A673 (cell line): ENCODE results near the gene PRKAR1A. TPM values are rescaled to one million over a fixed set of nuclear protein-coding genes. Genes with fewer than 3 reads are reported as not detected.
"Not testable (repeated sequence)": the region's sequence is repeated elsewhere in the genome, so short reads cannot be mapped to it uniquely, and the experiment has no call there.

Source experiments
- BruUV-seq: library from RNA; stranded (reverse); fragments of 400-500 nt; replicated peaks from 2 replicates; lab custom pipeline; 2021; lab: Mats Ljungman, UMichigan
- CTCF ChIA-PET: fragments of 300-600 bp; sonication (Branson Sonifier 250); formaldehyde crosslinking; loops from one replicate; lab custom pipeline; 2022; ENCODE audit warnings: antibody characterized with exemption; lab: Charles Lee
- POLR2A ChIA-PET: fragments of 300-600 bp; sonication (Branson Sonifier 250); formaldehyde crosslinking; loops from one replicate; lab custom pipeline; 2022; ENCODE audit warnings: antibody characterized with exemption; ENCODE audit not compliant: low non-redundant PET; lab: Charles Lee
- DNase-seq: peaks from one replicate; pipeline ENCODE4 v3.0.0-alpha.2; 2015; ENCODE audit warnings: low spot score
- H3K27ac ChIP-seq: fragments of 200-600 bp; sonication (generic); 2 replicates; pipeline ENCODE4 v1.5.1; 2016; ENCODE audit warnings: mixed run types, low read depth, mild to moderate bottlenecking, mixed read lengths, antibody characterized with exemption, low read length; ENCODE audit not compliant: poor library complexity, severe bottlenecking
- H3K27me3 ChIP-seq: fragments of 200-600 bp; sonication (generic); replicated peaks from 2 replicates; pipeline ENCODE4 v1.6.1; 2017; ENCODE audit warnings: mixed run types, low read depth, mild to moderate bottlenecking, mixed read lengths, antibody characterized with exemption, low read length; ENCODE audit not compliant: insufficient read depth, poor library complexity
- H3K36me3 ChIP-seq: fragments of 200-600 bp; sonication (generic); 2 replicates; pipeline ENCODE4 v1.6.1; 2016; ENCODE audit warnings: mixed run types, mild to moderate bottlenecking, mixed read lengths, antibody characterized with exemption, low read length; ENCODE audit not compliant: insufficient read depth, poor library complexity, severe bottlenecking
- H3K4me1 ChIP-seq: fragments of 200-600 bp; sonication (generic); 2 replicates; pipeline ENCODE4 v1.6.1; 2017; ENCODE audit warnings: mixed run types, mild to moderate bottlenecking, mixed read lengths, antibody characterized with exemption, low read length; ENCODE audit not compliant: insufficient read depth, poor library complexity, severe bottlenecking
- H3K4me3 ChIP-seq: fragments of 200-600 bp; sonication (generic); 2 replicates; pipeline ENCODE4 v1.5.1; 2016; ENCODE audit warnings: low read depth, mixed run types, mild to moderate bottlenecking, mixed read lengths, low read length; ENCODE audit not compliant: poor library complexity, severe bottlenecking
- H3K9me3 ChIP-seq: fragments of 200-600 bp; sonication (generic); 2 replicates; pipeline ENCODE4 v1.6.1; 2016; ENCODE audit warnings: mixed run types, low read depth, mild to moderate bottlenecking, mixed read lengths, antibody characterized with exemption, low read length; ENCODE audit not compliant: poor library complexity, severe bottlenecking
- EZH2 ChIP-seq: fragments of 200-600 bp; sonication (generic); IDR thresholded peaks from 2 replicates; pipeline ENCODE4 v1.6.1; 2017; ENCODE audit warnings: borderline replicate concordance, low read depth, mild to moderate bottlenecking, mixed read lengths, antibody characterized with exemption, low read length; ENCODE audit not compliant: poor library complexity, severe bottlenecking
- intact Hi-C: fragments of 100-400 bp; cut with micrococcal nuclease; formaldehyde crosslinking; loops from one replicate; pipeline ENCODE4 v1.10.0; 2022; ENCODE audit not compliant: unreplicated experiment
- total RNA-seq: library from RNA; stranded (reverse); gene quantifications from 2 replicates; pipeline ENCODE4 v1.2.3, GENCODE V29; 2021
- TF ChIP-seq, protein P1 (sequence below): fragments of 300-800, 200-600 bp; sonication (generic); conservative IDR thresholded peaks from 2 replicates; pipeline ENCODE4 v1.5.1; 2017; ENCODE audit warnings: low read depth, mild to moderate bottlenecking, antibody characterized with exemption, low read length, moderate library complexity, mixed read lengths

PRKAR1A gene
- total RNA-seq, 1 experiment from 2014 or later = 168 TPM

DNA sequence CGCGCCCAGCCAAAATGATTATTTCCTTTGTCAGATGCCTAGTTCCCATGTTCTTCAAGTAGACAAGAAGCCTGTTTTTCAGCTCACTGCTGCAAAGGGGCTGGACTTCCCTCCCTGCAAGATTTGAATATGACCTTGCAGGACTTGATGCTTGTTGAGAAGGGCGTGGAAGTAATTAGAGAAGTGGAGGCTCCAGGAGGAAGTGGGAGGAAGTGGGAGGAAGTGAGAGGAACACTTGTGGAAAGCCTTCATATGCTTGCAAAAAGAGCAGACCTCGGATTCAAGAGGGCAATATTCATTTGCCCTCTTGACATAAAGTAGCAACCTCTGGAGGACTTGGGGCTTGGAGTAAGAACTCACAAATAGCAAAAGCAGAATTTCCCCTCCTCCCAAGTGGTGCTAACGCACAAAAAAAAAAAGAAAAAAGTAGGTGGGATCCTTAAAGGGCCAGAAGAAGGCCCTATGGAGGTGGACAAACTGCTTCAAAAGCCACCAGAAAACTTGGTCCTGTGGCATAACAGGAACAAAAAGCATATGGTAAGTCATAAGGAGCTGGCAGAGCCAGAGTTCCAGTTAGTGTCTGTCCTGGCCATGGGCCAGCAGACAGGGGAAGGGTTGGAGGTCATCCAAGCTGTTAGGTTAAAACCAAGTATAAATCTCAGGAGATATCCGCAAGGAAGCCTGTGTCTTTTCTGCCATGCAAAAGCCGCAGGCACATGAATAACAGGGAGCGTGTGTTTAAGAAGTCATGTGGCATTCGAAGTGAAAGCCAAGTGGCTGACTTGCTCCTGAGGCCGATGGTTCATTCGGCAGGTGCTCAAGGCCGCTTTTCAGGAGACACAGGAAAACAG is 20.6 kb upstream of the PRKAR1A start:
- BruUV-seq = no TSS peak
- TF ChIP-seq, protein P1, sequence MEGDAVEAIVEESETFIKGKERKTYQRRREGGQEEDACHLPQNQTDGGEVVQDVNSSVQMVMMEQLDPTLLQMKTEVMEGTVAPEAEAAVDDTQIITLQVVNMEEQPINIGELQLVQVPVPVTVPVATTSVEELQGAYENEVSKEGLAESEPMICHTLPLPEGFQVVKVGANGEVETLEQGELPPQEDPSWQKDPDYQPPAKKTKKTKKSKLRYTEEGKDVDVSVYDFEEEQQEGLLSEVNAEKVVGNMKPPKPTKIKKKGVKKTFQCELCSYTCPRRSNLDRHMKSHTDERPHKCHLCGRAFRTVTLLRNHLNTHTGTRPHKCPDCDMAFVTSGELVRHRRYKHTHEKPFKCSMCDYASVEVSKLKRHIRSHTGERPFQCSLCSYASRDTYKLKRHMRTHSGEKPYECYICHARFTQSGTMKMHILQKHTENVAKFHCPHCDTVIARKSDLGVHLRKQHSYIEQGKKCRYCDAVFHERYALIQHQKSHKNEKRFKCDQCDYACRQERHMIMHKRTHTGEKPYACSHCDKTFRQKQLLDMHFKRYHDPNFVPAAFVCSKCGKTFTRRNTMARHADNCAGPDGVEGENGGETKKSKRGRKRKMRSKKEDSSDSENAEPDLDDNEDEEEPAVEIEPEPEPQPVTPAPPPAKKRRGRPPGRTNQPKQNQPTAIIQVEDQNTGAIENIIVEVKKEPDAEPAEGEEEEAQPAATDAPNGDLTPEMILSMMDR = no peak
- TF ChIP-seq EZH2 = no peak
- no peak for DNase-seq
- no peaks in the 10 kb centered on the region for H3K9me3 ChIP-seq
- H3K27me3 ChIP-seq = peaks cover 1% of the 10 kb centered on the region
- no peak overlapping the region for H3K4me3 ChIP-seq
- no peaks in the 10 kb centered on the region for H3K36me3 ChIP-seq
- CTCF ChIA-PET = no interaction called here
- no peaks in the 10 kb centered on the region for H3K4me1 ChIP-seq
- no peak overlapping the region for H3K27ac ChIP-seq
- POLR2A ChIA-PET = no interaction called here
- intact Hi-C loops = no loop called here

DNA sequence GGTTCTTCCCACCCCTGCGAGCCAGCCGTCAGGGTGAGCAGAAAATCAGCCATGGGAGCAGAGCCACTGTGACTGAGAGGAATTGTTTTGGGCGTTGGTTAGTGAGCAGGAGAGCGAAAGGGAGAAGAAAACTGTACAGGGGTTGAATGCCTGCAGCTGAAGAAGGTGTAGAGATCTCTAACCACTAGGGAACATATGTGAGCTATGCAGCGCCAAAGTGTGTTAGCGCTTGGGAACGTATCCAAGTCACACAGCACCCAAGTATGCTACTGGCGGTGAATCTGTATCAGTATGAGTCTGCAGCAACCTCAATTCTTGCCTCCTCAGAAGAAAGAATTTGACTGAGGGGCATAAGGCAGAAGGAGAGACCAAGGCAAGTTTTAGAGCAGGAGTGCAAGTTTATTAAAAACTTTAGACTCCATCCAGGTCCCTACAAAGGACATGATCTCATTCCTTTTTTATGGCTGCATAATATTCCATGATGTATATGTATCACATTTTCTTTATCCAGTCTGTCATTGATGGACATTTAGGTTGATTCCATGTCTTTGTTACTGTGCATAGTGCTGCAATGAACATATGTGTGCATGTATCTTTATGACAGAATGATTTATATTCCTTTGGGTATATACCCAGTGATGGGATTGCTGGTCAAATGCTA is 19.7 kb upstream of the PRKAR1A start:
- BruUV-seq, DNase-seq, POLR2A ChIA-PET, CTCF ChIA-PET, H3K9me3 ChIP-seq, H3K27ac ChIP-seq, H3K27me3 ChIP-seq, H3K4me3 ChIP-seq, H3K36me3 ChIP-seq, H3K4me1 ChIP-seq, intact Hi-C loops: not testable (repeated sequence)

- DNase-seq = no peak
- TF ChIP-seq EZH2 = no peak
- TF ChIP-seq, protein P1 = no peak
- intact Hi-C loops = no loop called here
- no TSS peak for BruUV-seq
- H3K4me1 ChIP-seq = no peaks in the 10 kb centered on the region
- H3K36me3 ChIP-seq = no peaks in the 10 kb centered on the region
- H3K27me3 ChIP-seq = no peaks in the 10 kb centered on the region
- H3K4me3 ChIP-seq = no peak overlapping the region
- no peak overlapping the region for H3K27ac ChIP-seq
- no peaks in the 10 kb centered on the region for H3K9me3 ChIP-seq
- ChIA-PET CTCF (no interaction called here), POLR2A (no interaction called here)
Measured at GRCh38 chr17:68495081-68495480, 17.1 kb upstream of the PRKAR1A start.
